Aorta (tissue), 5 donors: ENCODE measurements around the gene ZNF12. TPM values are rescaled to one million over a fixed set of nuclear protein-coding genes. Genes with fewer than 3 reads are reported as not detected.

Source experiments
- ATAC-seq: fragments of 200-7000 bp; cut with Tn5 transposase; one replicate; pipeline ENCODE4 v1.9.1; 2022; ENCODE audit warnings: moderate library complexity; ENCODE audit not compliant: low FRiP score
- DNase-seq, 2 donors: peaks; one replicate each; pipeline ENCODE4 v3.0.0-alpha.2; 2020
- H3K27ac ChIP-seq, 2 donors: one replicate each; pipeline ENCODE4 v1.5.1; 2013; ENCODE audit warnings: low read length in 2 of 2, mild to moderate bottlenecking in 2 of 2, moderate library complexity in 2 of 2, control low read depth in 1 of 2, inconsistent platforms in 1 of 2, low read depth in 1 of 2
- H3K27me3 ChIP-seq, 2 donors: one replicate each; pipeline ENCODE4 v1.6.1; 2013; ENCODE audit warnings: control low read depth in 1 of 2, low read length in 1 of 2, mild to moderate bottlenecking in 1 of 2, moderate library complexity in 1 of 2; ENCODE audit not compliant: insufficient read depth in 2 of 2, control insufficient read depth in 1 of 2
- H3K36me3 ChIP-seq, 2 donors: one replicate each; pipeline ENCODE4 v1.6.1; 2013; ENCODE audit warnings: control low read depth in 1 of 2, low read length in 1 of 2, mild to moderate bottlenecking in 1 of 2; ENCODE audit not compliant: insufficient read depth in 2 of 2, control insufficient read depth in 1 of 2
- H3K4me1 ChIP-seq, 2 donors: one replicate each; pipeline ENCODE4 v1.6.1; 2013; ENCODE audit warnings: low read length in 2 of 2, control low read depth in 1 of 2, mild to moderate bottlenecking in 1 of 2, moderate library complexity in 1 of 2; ENCODE audit not compliant: insufficient read depth in 2 of 2, control insufficient read depth in 1 of 2
- H3K4me3 ChIP-seq, 2 donors: one replicate each; pipeline ENCODE4 v1.5.1; 2013; ENCODE audit warnings: low read length in 2 of 2, control low read depth in 1 of 2, mild to moderate bottlenecking in 1 of 2
- H3K9me3 ChIP-seq: one replicate; pipeline ENCODE4 v1.6.1; 2013; ENCODE audit warnings: mild to moderate bottlenecking, low read length; ENCODE audit not compliant: control insufficient read depth
- WGBS, 2 donors: extraction: QIAGEN DNeasy Blood & Tissue Kit; methylation state at CpG; one replicate each; pipeline ENCODE4 v1.1.7; 2013; 5-methylcytosine and 5-hydroxymethylcytosine counted together
- intact Hi-C, 2 donors: fragments of 100-400 bp; cut with DNase I; formaldehyde crosslinking; loops; one replicate each; pipeline versions ENCODE4 v1.14.2 to v1.15.0; 2022
- polyA plus RNA-seq, 2 donors: library from polyadenylated mRNA; stranded (reverse); fragments of 200-250 nt; gene quantifications; one replicate each; pipeline ENCODE4 v1.2.3, GENCODE V29; 2013
- total RNA-seq, 2 donors: library from RNA; stranded (reverse); fragmentation: NEBNext Ultra II Directional; extraction: Animal tissue kit (Norgen Biotek cat#: 25700); gene quantifications; one replicate each; pipeline ENCODE4 v1.2.1, GENCODE V29; 2021
- donor health status: healthy with polysubstance abuse.
- donor health status: Bipolar disorder and iron deficiency.
- donor health status: DM: no; HTN: no; CAD: no.
- donor health status: DM: no; HTN: no; CAD: no.
- donor health status: DM: yes; HTN: yes; CAD: no.

ZNF12 gene
- total and polyA plus RNA-seq, 4 donors = 8.9 to 26.7 (median 20.3) TPM

DNA sequence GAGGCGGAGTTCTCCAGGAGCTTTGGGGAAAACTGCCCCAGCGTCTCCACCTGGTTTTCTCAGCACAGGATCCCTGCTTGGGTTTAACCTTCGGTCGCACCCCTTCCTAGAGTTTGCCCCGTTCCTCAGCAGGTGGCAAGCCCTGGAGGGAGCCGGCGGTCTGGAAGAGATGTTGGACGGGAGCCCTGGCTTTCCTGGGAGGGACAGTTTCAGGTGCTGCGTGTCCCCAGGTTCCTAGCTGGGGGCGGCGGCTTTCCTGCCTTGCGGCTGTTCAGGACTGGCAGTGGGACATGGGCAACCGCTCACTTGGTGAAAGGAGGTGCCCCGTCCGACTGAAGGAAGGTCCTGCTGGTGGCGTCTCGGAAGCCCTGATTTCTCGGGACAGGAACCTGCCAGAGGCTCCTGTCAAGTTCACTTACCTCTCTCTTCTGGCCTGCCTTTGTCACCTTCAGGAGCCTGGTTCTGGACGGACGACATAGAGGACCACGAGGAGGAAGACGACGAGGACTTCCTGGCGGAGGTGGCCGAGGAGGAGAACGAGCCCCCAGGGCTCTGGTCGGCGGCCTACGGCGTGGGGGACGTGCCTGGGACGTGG is 54.8 kb downstream of the ZNF12 start:
- H3K27me3 ChIP-seq = no peaks in the 10 kb centered on the region
- H3K27ac ChIP-seq = no peak overlapping the region
- intact Hi-C loops = no loop called here
- ATAC-seq (no peak), DNase-seq (peak; percentile 40 to 65)
- 97 to 98% methylated on average over 32 of the region's 32 CpGs for WGBS, 2 donors
- H3K4me3 ChIP-seq = no peak overlapping the region
- peaks cover 1% of the 10 kb centered on the region for H3K9me3 ChIP-seq
- no peaks in the 10 kb centered on the region for H3K4me1 ChIP-seq
- H3K36me3 ChIP-seq = peaks cover 7 to 9% of the 10 kb centered on the region in 2 donors

DNA sequence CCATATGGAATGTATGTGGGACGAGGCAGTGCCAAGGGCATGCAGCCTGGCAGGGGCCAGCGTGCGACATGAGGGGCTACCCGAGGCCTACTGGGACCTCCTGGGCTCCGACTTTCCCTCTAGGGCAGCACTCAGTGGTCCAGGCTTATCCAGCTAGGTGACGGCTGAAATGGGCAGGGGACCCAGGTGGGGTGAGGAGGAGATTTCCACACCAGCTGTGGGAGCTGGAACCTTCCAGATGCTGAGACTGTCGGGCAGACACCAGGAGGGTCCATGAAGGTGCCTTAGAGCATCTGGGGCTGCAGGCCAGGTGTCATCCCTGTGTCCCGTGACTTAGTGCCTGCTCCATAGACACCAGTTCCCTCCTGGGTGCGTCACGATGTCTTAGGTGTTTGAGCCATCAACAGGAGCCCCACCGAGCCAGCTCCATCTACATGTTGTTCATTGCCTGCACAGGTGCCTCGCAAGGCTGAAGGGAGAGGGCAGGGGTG is 56.2 kb downstream of the ZNF12 start:
- H3K36me3 ChIP-seq = peaks cover 7 to 9% of the 10 kb centered on the region in 2 donors
- 96 to 97% methylated on average over 12 of the region's 12 CpGs for WGBS, 2 donors
- H3K4me1 ChIP-seq = no peaks in the 10 kb centered on the region
- intact Hi-C loops = no loop called here
- H3K27me3 ChIP-seq = no peaks in the 10 kb centered on the region
- H3K4me3 ChIP-seq = no peak overlapping the region
- H3K27ac ChIP-seq = no peak overlapping the region
- no peak for ATAC-seq
- peaks cover 1% of the 10 kb centered on the region for H3K9me3 ChIP-seq
- DNase-seq = peak; percentile 32 to 67

DNA sequence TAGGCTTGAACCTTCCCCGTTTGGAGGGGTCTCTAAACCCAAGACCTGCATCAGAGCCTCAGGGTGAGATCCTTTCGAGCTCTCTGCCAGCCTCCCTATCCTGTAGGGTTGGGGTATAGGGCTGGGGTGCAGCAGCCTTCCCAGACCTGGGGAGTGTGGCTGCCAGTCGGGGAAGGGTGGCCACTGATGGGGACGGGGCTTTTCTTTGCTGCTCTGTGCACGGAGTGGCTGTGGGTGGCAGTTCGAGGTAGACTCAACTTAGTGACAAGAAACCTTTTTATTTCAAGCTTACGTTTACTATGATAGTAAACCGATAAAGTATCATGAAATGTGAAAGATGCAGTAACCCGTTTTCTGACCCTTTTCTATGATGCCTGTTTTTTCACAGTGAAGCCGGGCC is 56.7 kb downstream of the ZNF12 start:
- peaks cover 1% of the 10 kb centered on the region for H3K9me3 ChIP-seq
- ATAC-seq = no peak
- no peaks in the 10 kb centered on the region for H3K4me1 ChIP-seq
- H3K36me3 ChIP-seq = peaks cover 7 to 8% of the 10 kb centered on the region in 2 donors
- no peak overlapping the region for H3K4me3 ChIP-seq
- H3K27me3 ChIP-seq = no peaks in the 10 kb centered on the region
- peak in 1 of 2 donors; percentile 47 for DNase-seq
- no peak overlapping the region for H3K27ac ChIP-seq
- WGBS, 2 donors = 94 to 95% methylated on average over 10 of the region's 10 CpGs
- intact Hi-C loops = no loop called here

DNA sequence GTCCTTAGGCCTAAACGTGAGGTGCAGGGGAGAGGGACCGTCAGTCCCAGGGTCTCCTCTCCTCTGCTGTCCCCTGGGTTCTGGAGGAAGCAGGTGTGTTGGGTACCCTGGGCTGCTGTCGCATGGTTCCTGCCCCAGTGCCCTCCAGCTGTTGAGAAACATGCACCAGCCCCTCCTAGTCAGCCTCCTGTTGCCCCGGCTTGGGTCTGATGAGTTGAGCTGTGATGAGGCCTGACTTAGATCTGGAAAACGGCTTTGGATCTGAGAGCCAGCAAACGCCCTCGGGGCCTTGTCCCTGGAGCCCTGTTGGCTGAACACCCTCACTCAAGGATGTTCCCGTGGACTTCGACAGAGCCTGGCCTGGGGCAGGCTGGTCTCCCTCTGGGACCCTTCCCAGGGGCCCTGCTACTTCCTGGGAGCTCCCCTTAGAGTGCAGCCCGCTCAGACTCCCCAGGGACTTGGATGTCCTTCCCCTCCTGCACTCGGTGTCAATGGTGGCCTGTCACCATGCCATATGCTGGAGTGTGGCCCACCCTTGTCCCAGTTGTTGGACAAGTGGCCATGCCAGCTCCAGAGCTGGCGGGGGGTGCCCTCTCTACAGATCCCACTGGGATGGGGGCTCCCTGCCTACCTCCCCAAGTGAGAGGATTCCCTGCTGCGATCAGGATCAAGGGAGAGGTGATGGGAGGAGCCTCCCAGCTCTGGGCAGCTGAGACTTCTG is 57.3 kb downstream of the ZNF12 start:
- no peak overlapping the region for H3K27ac ChIP-seq
- H3K27me3 ChIP-seq = no peaks in the 10 kb centered on the region
- DNase-seq (peak; percentile 32 to 46), ATAC-seq (no peak)
- 64 to 72% methylated on average over 13 of the region's 13 CpGs for WGBS, 2 donors
- peaks cover 1% of the 10 kb centered on the region for H3K9me3 ChIP-seq
- no peak overlapping the region for H3K4me3 ChIP-seq
- intact Hi-C loops = no loop called here
- H3K4me1 ChIP-seq = no peaks in the 10 kb centered on the region
- H3K36me3 ChIP-seq = peaks cover 3 to 7% of the 10 kb centered on the region in 2 donors

DNA sequence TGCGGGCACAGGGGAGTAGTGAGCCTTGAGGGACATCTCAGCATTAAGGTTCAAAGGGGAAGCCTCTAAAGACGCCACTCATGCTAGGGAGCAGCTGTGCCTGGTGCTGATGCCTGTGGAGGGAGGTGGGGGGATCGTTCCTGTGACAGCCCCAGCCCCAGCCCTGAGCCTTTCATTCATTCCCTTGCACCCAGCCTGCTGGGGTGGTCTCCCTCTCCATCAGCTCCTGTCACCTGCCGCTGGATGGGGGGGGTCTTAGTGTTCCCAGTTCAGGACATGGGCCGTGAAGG is 58.0 kb downstream of the ZNF12 start:
- no peak overlapping the region for H3K4me3 ChIP-seq
- ATAC-seq = no peak
- no peaks in the 10 kb centered on the region for H3K4me1 ChIP-seq
- intact Hi-C loops = no loop called here
- WGBS, 2 donors = 92% methylated on average over 5 of the region's 5 CpGs
- peaks cover 1% of the 10 kb centered on the region for H3K9me3 ChIP-seq
- DNase-seq = peak; percentile 16 to 59
- peaks cover 0 to 7% of the 10 kb centered on the region in 2 donors for H3K36me3 ChIP-seq
- H3K27ac ChIP-seq = no peak overlapping the region
- no peaks in the 10 kb centered on the region for H3K27me3 ChIP-seq

DNA sequence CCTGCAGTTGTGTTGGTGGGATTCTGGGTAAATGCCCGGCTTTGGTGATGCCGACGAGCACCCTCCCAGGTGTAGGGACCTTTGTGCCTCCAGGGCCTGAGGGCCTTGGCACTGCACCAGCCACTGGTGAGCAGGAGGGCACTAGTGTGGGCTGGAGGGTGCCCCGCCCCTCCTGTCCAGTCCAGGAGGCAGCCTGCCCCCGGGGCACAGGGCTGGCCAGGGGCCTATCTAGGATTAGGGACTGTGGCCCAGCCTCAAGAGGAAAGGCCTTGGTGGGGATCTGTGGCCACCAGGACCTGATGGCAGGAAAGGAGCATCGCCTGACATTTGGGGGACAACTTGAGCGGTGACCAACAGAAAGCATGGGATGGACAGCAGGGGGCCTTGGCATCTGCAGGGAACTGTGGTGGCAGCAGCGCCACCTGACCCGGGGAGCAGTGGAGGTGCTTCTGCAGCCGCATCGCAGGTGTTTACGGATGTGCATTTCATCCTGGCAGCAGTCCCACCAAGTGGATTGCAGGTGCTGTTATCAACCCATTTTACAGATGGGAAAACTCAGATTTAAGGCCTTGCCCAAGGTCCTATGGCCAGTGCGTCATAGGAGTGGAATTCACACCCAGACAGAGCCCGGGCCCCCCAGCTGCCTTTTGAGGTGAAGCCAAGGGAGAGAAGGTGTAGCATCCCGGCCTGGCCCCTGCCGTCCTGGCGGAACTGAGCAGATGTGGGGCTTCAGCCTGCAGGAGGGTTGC is 58.5 kb downstream of the ZNF12 start:
- no peaks in the 10 kb centered on the region for H3K27me3 ChIP-seq
- H3K4me3 ChIP-seq = no peak overlapping the region
- DNase-seq (peak in 1 of 2 donors; percentile 42), ATAC-seq (no peak)
- peaks cover 0 to 7% of the 10 kb centered on the region in 2 donors for H3K36me3 ChIP-seq
- intact Hi-C loops = no loop called here
- no peak overlapping the region for H3K27ac ChIP-seq
- H3K4me1 ChIP-seq = no peaks in the 10 kb centered on the region
- WGBS, 2 donors = 91 to 93% methylated on average over 17 of the region's 17 CpGs
- peaks cover 1% of the 10 kb centered on the region for H3K9me3 ChIP-seq

DNA sequence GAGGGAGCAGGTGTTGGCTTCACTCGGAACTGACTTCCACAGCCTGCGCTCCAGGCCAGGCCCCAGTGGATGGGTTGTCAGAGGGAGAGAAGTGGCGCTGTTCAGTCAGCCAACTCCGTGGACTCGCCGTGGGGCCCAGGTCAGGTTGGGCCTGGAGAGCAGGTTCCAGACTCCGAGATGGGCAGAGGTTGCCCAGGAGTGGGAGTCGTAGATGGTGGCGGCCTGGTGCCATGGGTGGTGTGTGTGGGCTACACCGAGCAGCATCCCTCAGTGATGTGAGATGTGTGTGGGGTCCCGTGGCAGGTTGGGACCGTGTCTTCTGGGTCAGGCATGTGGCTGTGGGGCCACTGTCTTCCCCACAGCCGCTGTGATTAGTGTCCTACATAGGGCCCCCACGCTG is 59.2 kb downstream of the ZNF12 start:
- 89% methylated on average over 14 of the region's 14 CpGs for WGBS, 2 donors
- no peaks in the 10 kb centered on the region for H3K27me3 ChIP-seq
- no peaks in the 10 kb centered on the region for H3K4me1 ChIP-seq
- DNase-seq = no peak
- H3K4me3 ChIP-seq = no peak overlapping the region
- ATAC-seq = no peak
- H3K9me3 ChIP-seq = peaks cover under 1% of the 10 kb centered on the region
- H3K36me3 ChIP-seq = peaks cover 0 to 3% of the 10 kb centered on the region in 2 donors
- intact Hi-C loops = no loop called here
- no peak overlapping the region for H3K27ac ChIP-seq

DNA sequence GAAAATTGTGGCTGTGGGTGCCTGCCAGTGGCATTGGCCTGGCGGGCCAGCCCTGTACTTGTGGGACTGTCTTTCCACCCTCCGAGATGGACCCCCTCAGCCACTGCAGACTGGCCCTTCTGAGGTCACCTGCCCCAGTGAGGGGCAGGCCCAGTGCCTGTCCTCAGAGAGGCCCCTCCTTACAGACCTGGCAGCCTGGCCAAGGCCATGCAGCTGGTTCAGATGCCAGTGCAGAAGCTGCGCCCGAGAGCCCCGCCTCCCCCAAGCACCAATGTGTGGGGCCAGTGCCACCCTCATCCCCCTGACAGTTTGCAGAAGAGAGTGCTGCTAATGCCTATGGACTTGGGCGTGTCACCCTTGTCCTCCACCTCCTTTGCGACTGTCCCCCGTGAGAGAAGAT is 59.7 kb downstream of the ZNF12 start:
- WGBS, 2 donors = 79 to 81% methylated on average over 8 of the region's 8 CpGs
- ATAC-seq (no peak), DNase-seq (no peak)
- intact Hi-C loops = no loop called here
- no peaks in the 10 kb centered on the region for H3K9me3 ChIP-seq
- peaks cover 0 to 2% of the 10 kb centered on the region in 2 donors for H3K36me3 ChIP-seq
- no peak overlapping the region for H3K4me3 ChIP-seq
- H3K27me3 ChIP-seq = no peaks in the 10 kb centered on the region
- no peaks in the 10 kb centered on the region for H3K4me1 ChIP-seq
- no peak overlapping the region for H3K27ac ChIP-seq
